Kidney (tissue), 14 donors: ENCODE results near the gene FLT1. TPM values are rescaled to one million over a fixed set of nuclear protein-coding genes. Genes with fewer than 3 reads are reported as not detected.

Source experiments
- DNase-seq, 5 donors: peaks; one replicate each; pipeline ENCODE4 v3.0.0-alpha.2; 2013 to 2020
- FAIRE-seq: peaks from 2 replicates; lab custom pipeline; 2012; peaks lifted over from hg19 to GRCh38; lab: Jason Lieb, UNC
- H3K27ac ChIP-seq, 2 donors: one replicate each; pipeline ENCODE4 v1.7.0; 2013; ENCODE audit warnings: low read depth in 2 of 2, low read length in 2 of 2, inconsistent platforms in 1 of 2
- H3K27me3 ChIP-seq: one replicate; pipeline ENCODE4 v1.7.1; 2013; ENCODE audit warnings: low read length, inconsistent platforms; ENCODE audit not compliant: control insufficient read depth, insufficient read depth
- H3K36me3 ChIP-seq, 3 donors: one replicate each; pipeline versions ENCODE4 v1.7.0 to v1.7.1; 2013; ENCODE audit warnings: low read length in 3 of 3, control low read depth in 1 of 3, inconsistent platforms in 1 of 3; ENCODE audit not compliant: insufficient read depth in 3 of 3, control insufficient read depth in 2 of 3
- H3K4me1 ChIP-seq, 3 donors: one replicate each; pipeline versions ENCODE4 v1.7.0 to v1.7.1; 2013; ENCODE audit warnings: low read length in 3 of 3, inconsistent platforms in 1 of 3, low read depth in 1 of 3; ENCODE audit not compliant: control insufficient read depth in 2 of 3, insufficient read depth in 2 of 3
- H3K4me3 ChIP-seq, 3 donors: one replicate each; pipeline versions ENCODE4 v1.7.0 to v1.8.1; 2013; ENCODE audit warnings: low read length in 3 of 3, control low read depth in 1 of 3, inconsistent platforms in 1 of 3
- H3K9ac ChIP-seq, 3 donors: one replicate each; pipeline versions ENCODE4 v1.7.0 to v1.7.1; 2013; ENCODE audit warnings: low read length in 3 of 3, control low read depth in 1 of 3, inconsistent platforms in 1 of 3
- H3K9me3 ChIP-seq, 3 donors: one replicate each; pipeline versions ENCODE4 v1.7.0 to v1.7.1; 2013; ENCODE audit warnings: low read length in 3 of 3, control low read depth in 1 of 3, inconsistent platforms in 1 of 3; ENCODE audit not compliant: control insufficient read depth in 2 of 3, insufficient read depth in 1 of 3
- CTCF ChIP-seq: IDR thresholded peaks from 3 replicates; pipeline ENCODE4 v1.5.1; 2012; ENCODE audit warnings: mild to moderate bottlenecking, moderate library complexity, borderline replicate concordance; ENCODE audit not compliant: insufficient read depth; ENCODE audit errors: extremely low read depth
- intact Hi-C: fragments of 100-400 bp; cut with DNase I; formaldehyde crosslinking; loops from one replicate; pipeline ENCODE4 v1.11.1; 2022
- polyA plus RNA-seq: library from polyadenylated mRNA; stranded (reverse); fragments of 350-450 nt; fragmentation: Illumina TruSeq; extraction: RNeasy Lipid Tissue Mini Kit (QIAGEN cat#74804); gene quantifications from one replicate; pipeline ENCODE4 v1.2.3, GENCODE V29; 2014; ENCODE audit warnings: low read depth, low replicate concordance; ENCODE audit not compliant: insufficient read depth
- total RNA-seq: library from RNA; stranded (reverse); fragmentation: NEBNext Ultra II Directional; extraction: Animal tissue kit (Norgen Biotek cat#: 25700); gene quantifications from one replicate; pipeline ENCODE4 v1.2.1, GENCODE V29; 2021
- donor health status: control.
- donor health status: control.
- donor health status: control.
- donor health status: control.
- donor health status: control.
- donor health status: DM: yes; HTN: yes; CAD: no.
- donor health status: Normal renal cell carcinoma (clear cell type).

FLT1 gene
- total and polyA plus RNA-seq, 2 donors from 2014 or later, result 17.2 to 45.7 TPM

DNA sequence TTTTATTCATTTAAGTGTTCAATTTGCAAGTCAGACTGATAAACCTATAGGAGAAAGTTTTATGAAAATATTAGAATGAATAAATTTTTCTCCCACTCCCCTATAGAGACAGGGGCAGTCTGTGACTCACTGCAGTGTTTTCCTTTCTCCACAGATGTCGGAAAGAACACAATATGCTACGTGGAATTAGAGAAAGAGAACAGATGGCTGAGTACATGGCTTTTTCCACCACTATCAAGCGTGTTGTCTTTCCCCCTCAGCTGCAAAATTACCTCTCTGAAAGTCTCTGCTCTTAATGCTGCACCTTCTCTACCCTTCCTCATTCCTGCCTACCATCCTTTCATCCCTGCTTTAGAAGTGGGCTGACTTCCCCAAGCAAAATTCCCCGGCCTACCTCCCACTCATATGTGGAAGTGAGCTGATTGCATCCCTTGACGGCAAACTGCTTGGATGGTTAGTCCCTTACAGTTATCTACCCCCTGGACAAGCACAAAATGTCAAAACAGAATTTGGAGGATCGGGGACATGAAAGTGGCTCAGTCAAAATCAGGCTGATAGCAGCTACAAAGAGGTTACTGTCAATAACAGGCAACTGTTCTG lies 30.0 kb downstream of the FLT1 start:
- no peaks in the 10 kb centered on the region for H3K9me3 ChIP-seq
- no peak for TF ChIP-seq CTCF
- intact Hi-C loops, result no loop called here
- no peak overlapping the region for H3K4me3 ChIP-seq
- no peaks in the 10 kb centered on the region for H3K4me1 ChIP-seq
- no peak overlapping the region for H3K9ac ChIP-seq
- no peaks in the 10 kb centered on the region for H3K36me3 ChIP-seq
- H3K27me3 ChIP-seq, result no peaks in the 10 kb centered on the region
- no peak overlapping the region for H3K27ac ChIP-seq
- FAIRE-seq (no peak), DNase-seq (no peak)

GRCh38 chr13:28463481-28463880 lies 31.4 kb downstream of the FLT1 start:
- Histone ChIP-seq H3K27ac (no peak overlapping the region), H3K9ac (no peak overlapping the region), H3K27me3 (no peaks in the 10 kb centered on the region), H3K4me1 (no peaks in the 10 kb centered on the region), H3K4me3 (no peak overlapping the region), H3K9me3 (no peaks in the 10 kb centered on the region), H3K36me3 (no peaks in the 10 kb centered on the region)
- no peak for FAIRE-seq
- no peak for DNase-seq
- TF ChIP-seq CTCF, result no peak
- intact Hi-C loops, result no loop called here

DNA sequence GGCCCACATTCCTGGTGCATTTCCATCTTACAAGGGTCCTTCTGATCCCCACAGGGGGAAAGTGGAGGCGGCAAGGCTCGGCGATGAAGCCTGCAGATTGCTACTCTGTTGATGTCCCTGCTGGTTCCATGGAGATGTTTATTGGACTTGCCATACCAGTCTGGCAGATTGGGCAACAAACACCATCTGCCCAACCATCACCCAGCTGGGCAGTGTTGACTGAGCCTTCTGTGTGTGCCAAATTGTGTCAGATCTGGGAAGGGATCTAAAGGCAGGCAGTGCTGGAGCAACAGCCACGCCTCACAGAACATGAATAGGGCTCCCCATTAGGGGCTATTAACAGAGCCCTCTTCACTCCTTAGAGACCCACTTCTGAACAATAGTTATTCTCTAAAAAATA lies 35.0 kb downstream of the FLT1 start:
- Histone ChIP-seq H3K27me3 (no peaks in the 10 kb centered on the region), H3K27ac (no peak overlapping the region), H3K4me3 (no peak overlapping the region), H3K9ac (no peak overlapping the region), H3K36me3 (no peaks in the 10 kb centered on the region), H3K9me3 (no peaks in the 10 kb centered on the region), H3K4me1 (no peaks in the 10 kb centered on the region)
- DNase-seq (no peak), FAIRE-seq (no peak)
- no peak for TF ChIP-seq CTCF
- intact Hi-C loops, result no loop called here

- Histone ChIP-seq H3K9me3 (no peaks in the 10 kb centered on the region), H3K27ac (no peak overlapping the region), H3K27me3 (no peaks in the 10 kb centered on the region), H3K9ac (no peak overlapping the region), H3K36me3 (no peaks in the 10 kb centered on the region), H3K4me3 (no peak overlapping the region), H3K4me1 (no peaks in the 10 kb centered on the region)
- intact Hi-C loops, result no loop called here
- FAIRE-seq (no peak), DNase-seq (no peak)
- no peak for TF ChIP-seq CTCF
These were observed 36.3 kb downstream of the FLT1 start for GRCh38 chr13:28458608-28459007.
